DMS114 treated with DMSO at 0.1 percent for 48 hours (cell line): ENCODE measurements around the gene RNF224.
"Not testable (repeated sequence)": the region's sequence is repeated elsewhere in the genome, so short reads cannot be mapped to it uniquely, and the experiment has no call there.

Experiments used
- DNase-seq: peaks from one replicate; lab custom pipeline; 2025; ENCODE audit not compliant: unreplicated experiment; lab: John Stamatoyannopoulos, UW

RNF224 gene

GRCh38 chr9:137236936-137237421 lies 9.7 kb downstream of the RNF224 start:
- DNase-seq, result no peak

GRCh38 chr9:137237759-137238726 lies 10.7 kb downstream of the RNF224 start:
- no peak for DNase-seq

- not testable (repeated sequence) for DNase-seq
Observed at GRCh38 chr9:137239541-137240200, 12.4 kb downstream of the RNF224 start.

- DNase-seq, result no peak
Observed at GRCh38 chr9:137240318-137240840, 13.1 kb downstream of the RNF224 start.

- peak; percentile 98 for DNase-seq
Observed at GRCh38 chr9:137240841-137241489, 13.7 kb downstream of the RNF224 start, which contains the start of gene TUBB4B. Gene TUBB4B, plus strand, starts transcription at chr9:137241287. Its CDS starts 74 bp downstream, at chr9:137241361.

GRCh38 chr9:137241490-137242268 lies 14.4 kb downstream of the RNF224 start:
- DNase-seq, result no peak

- DNase-seq, result no peak
Observed at GRCh38 chr9:137242269-137243203, 15.2 kb downstream of the RNF224 start.

- not testable (repeated sequence) for DNase-seq
Observed at GRCh38 chr9:137243266-137243625, 15.9 kb downstream of the RNF224 start.

- no peak for DNase-seq
Observed at GRCh38 chr9:137243626-137244485, 16.6 kb downstream of the RNF224 start.

GRCh38 chr9:137244486-137245449 lies 17.5 kb downstream of the RNF224 start:
- DNase-seq, result no peak

GRCh38 chr9:137245450-137246421 lies 18.4 kb downstream of the RNF224 start:
- DNase-seq, result no peak

- DNase-seq, result no peak
Observed at GRCh38 chr9:137247135-137247915, 20.0 kb downstream of the RNF224 start.

- no peak for DNase-seq
Observed at GRCh38 chr9:137247916-137248175, 20.5 kb downstream of the RNF224 start.

- DNase-seq, result no peak
Observed at GRCh38 chr9:137250329-137251193, 23.3 kb downstream of the RNF224 start.

- DNase-seq, result no peak
Observed at GRCh38 chr9:137251194-137251461, 23.8 kb downstream of the RNF224 start, which contains the start of gene STPG3. Gene STPG3, plus strand, starts transcription at chr9:137251286. Its CDS starts 1 bp downstream, at chr9:137251287.
